ENCODE measurements around the gene DESI1.

The DESI1 gene

GRCh38 chr22:41565403-41566054 is 55.3 kb downstream of the DESI1 start (continued):
- TF ChIP-seq ZBTB8A (tag by site-specific recombination; IDR thresholded peaks at IDR 0.05), result 0 out of 2 replicates have a peak, but pooled peaks have one; percentile 37
- no peak for TF ChIP-seq ZSCAN23 (tag by site-specific recombination; IDR thresholded peaks at IDR 0.05)
- TF ChIP-seq HIC1 (tag by site-specific recombination; IDR thresholded peaks at IDR 0.05), result 0 out of 2 replicates have a peak, but pooled peaks have one; percentile 27
- TF ChIP-seq ZBTB17 (tag by site-specific recombination; IDR thresholded peaks at IDR 0.05), result peak; percentile 70
- TF ChIP-seq GLI2 (tag by site-specific recombination; IDR thresholded peaks at IDR 0.05; ENCODE audit: borderline replicate concordance, low read depth), result no peak

- peaks cover 3% of the 10 kb centered on the region for H3K4me1 ChIP-seq (ENCODE audit: control insufficient read depth, insufficient read depth, low read length)
- POLR2A ChIA-PET, result interaction anchor here (0.6 kb wide), 1 partner anchor 160 kb away, joined by 3 read pairs; no protein-coding TSS in a partner anchor
Measured at GRCh38 chr22:41564563-41564962, 56.3 kb downstream of the DESI1 start.

GRCh38 chr22:41563051-41563711 is 57.7 kb downstream of the DESI1 start:
- POLR2A ChIA-PET, result interaction anchor here (0.6 to 12.8 kb wide), 6 partner anchors 12 to 117 kb away, joined by 3 to 105 read pairs (median 4); partner anchors contain the start of genes DESI1, PMM1 and TOB2
- no peak overlapping the region for H3K4me3 ChIP-seq (ENCODE audit: low read depth, low read length)
- peak; percentile 87 for TF ChIP-seq ZNF341 (tag by site-specific recombination; IDR thresholded peaks at IDR 0.05; ENCODE audit: low read depth)
- TF ChIP-seq WT1 (tag by site-specific recombination; IDR thresholded peaks at IDR 0.05), result 0 out of 2 replicates have a peak, but pooled peaks have one; percentile 33
- no peak for TF ChIP-seq ZNF274 (IDR thresholded peaks at IDR 0.05; ENCODE audit: low read length)
- TF ChIP-seq ZNF274 (tag by site-specific recombination; IDR thresholded peaks at IDR 0.05; ENCODE audit: borderline replicate concordance), result no peak
- TF ChIP-seq HOXA7 (CRISPR knock-in tag; IDR thresholded peaks at IDR 0.05; ENCODE audit: borderline replicate concordance), result no peak
- peak; percentile 26; the same call in 1 of the 2 replicates for TF ChIP-seq SP7 (tag by site-specific recombination; IDR thresholded peaks at IDR 0.05)
- peak; percentile 83 for TF ChIP-seq MYNN (tag by site-specific recombination; IDR thresholded peaks at IDR 0.05; ENCODE audit: borderline replicate concordance)
- TF ChIP-seq GLIS1 (tag by site-specific recombination; IDR thresholded peaks at IDR 0.05), result peak; percentile 93
- peak; percentile 63 for TF ChIP-seq PATZ1 (tag by site-specific recombination; IDR thresholded peaks at IDR 0.05)
- peak; percentile 66 for TF ChIP-seq KLF17 (tag by site-specific recombination; IDR thresholded peaks at IDR 0.05)
- TF ChIP-seq ZIC2 (tag by site-specific recombination; IDR thresholded peaks at IDR 0.05), result 0 out of 2 replicates have a peak, but pooled peaks have one; percentile 4
- no peak for TF ChIP-seq ZNF416 (tag by site-specific recombination; IDR thresholded peaks at IDR 0.05)
- CTCF ChIA-PET, result interaction anchor here (0.6 to 2.0 kb wide), 4 partner anchors 14 to 35 kb away, joined by 3 to 7 read pairs (median 4); partner anchors contain the start of gene POLR3H
- H3K9me3 ChIP-seq (ENCODE audit: control insufficient read depth, insufficient read depth, low read depth, low read length), result no peaks in the 10 kb centered on the region
- H3K4me1 ChIP-seq (ENCODE audit: control insufficient read depth, insufficient read depth, low read length), result peaks cover 3% of the 10 kb centered on the region
- H3K36me3 ChIP-seq (ENCODE audit: control insufficient read depth in 2 of 2, insufficient read depth in 1 of 2, low read length in 2 of 2), result no peaks in the 10 kb centered on the region
- H3K27ac ChIP-seq (ENCODE audit: extremely low read depth, low read depth, low read length), result no peak overlapping the region

More at GRCh38 chr22:41564563-41564962, 56.3 kb downstream of the DESI1 start:
- TF ChIP-seq ZNF133 (tag by site-specific recombination; IDR thresholded peaks at IDR 0.05) (no peak), ZNF639 (tag by site-specific recombination; IDR thresholded peaks at IDR 0.05) (no peak), ZNF677 (tag by site-specific recombination; IDR thresholded peaks at IDR 0.05) (no peak), ZNF366 (tag by site-specific recombination; conservative IDR thresholded peaks at IDR 0.05) (no peak), ZNF580 (tag by site-specific recombination; IDR thresholded peaks at IDR 0.05) (no peak), ZNF514 (tag by site-specific recombination; IDR thresholded peaks at IDR 0.05) (no peak), ZNF660 (tag by site-specific recombination; IDR thresholded peaks at IDR 0.05) (no peak), OVOL3 (tag by site-specific recombination; IDR thresholded peaks at IDR 0.05) (no peak), ZNF114 (tag by site-specific recombination; IDR thresholded peaks at IDR 0.05) (no peak), ZNF76 (tag by site-specific recombination; IDR thresholded peaks at IDR 0.05; ENCODE audit: borderline replicate concordance, low read depth) (no peak), ZFP41 (tag by site-specific recombination; IDR thresholded peaks at IDR 0.05; ENCODE audit: borderline replicate concordance) (no peak), FEZF1 (tag by site-specific recombination; IDR thresholded peaks at IDR 0.05) (no peak), MEIS1 (CRISPR knock-in tag; IDR thresholded peaks at IDR 0.05; ENCODE audit: borderline replicate concordance) (no peak), KLF16 (tag by site-specific recombination; IDR thresholded peaks at IDR 0.05) (no peak)
- Histone ChIP-seq H3K36me3 (ENCODE audit: control insufficient read depth in 2 of 2, insufficient read depth in 1 of 2, low read length in 2 of 2) (no peaks in the 10 kb centered on the region), H3K27ac (ENCODE audit: extremely low read depth, low read depth, low read length) (no peak overlapping the region), H3K9me3 (ENCODE audit: control insufficient read depth, insufficient read depth, low read depth, low read length) (no peaks in the 10 kb centered on the region), H3K4me3 (ENCODE audit: low read depth, low read length) (no peak overlapping the region)
- CTCF ChIA-PET, result interaction anchor here (0.7 to 1.2 kb wide), 3 partner anchors 20 to 233 kb away, joined by 3 to 5 read pairs (median 3); partner anchors contain the start of gene POLR3H
